CD4-positive, alpha-beta T cell treated with Interleukin-2 at 100 ng/mL for 4 hours (primary cell): ENCODE measurements around the gene RAP2A.

Source experiments
- DNase-seq: peaks from one replicate; pipeline ENCODE4 v3.0.0-alpha.2; 2020; ENCODE audit warnings: low spot score

Gene RAP2A

DNA sequence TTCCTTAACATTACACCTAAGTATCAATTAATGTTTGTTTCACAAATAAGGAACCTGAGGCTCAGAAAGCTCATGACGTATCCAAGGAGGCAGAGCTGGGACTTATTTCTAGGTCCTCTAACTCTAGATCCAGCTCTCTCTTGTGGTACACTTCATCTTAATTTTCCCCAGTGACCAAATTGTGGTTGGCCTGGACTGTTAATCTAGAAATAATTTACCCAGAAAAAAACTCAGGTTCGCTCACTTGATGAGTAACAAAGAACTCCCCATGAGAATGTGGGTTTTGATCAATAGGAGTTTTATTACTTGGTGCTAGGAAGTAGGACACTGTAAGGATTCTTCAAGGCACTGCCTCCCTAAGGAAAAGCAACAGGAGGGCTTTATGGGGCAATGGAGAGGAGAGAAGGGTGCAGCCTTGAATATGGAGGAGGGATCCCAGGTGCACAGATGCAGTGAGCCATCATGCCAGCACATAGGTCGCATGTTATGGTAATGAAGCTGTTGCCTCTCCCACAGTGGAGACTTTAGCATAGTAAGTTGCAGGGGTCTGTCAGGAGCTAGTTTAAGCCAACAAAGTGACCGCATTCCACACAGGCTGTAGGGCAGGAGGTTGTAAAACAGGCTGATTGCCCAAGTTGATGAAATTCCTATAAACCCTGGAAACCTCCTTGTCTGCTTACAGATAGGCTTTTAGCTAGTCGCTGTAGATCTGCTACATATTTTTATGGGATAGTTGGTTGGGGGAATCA lies 14.7 kb downstream of the RAP2A start:
- DNase-seq, result no peak

DNA sequence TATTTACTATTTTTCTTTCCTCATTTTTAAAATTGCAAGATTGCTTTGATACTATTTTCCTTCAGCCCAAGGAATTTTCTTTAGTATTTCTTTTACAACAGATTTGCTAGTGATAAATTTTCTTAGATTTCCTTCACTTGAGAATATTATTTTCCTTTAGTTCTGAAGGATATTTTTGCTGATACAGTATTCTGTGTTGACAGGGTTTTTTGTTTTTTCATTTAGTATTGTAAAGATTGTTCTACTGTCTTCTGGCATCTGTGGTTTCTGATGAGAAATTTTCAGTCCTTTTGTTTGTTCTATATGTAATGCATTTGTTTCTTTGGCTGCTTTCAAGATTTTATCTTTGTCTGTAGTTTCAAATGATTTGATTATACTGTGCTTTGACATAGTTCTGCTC lies 20.7 kb downstream of the RAP2A start:
- no peak for DNase-seq

DNA sequence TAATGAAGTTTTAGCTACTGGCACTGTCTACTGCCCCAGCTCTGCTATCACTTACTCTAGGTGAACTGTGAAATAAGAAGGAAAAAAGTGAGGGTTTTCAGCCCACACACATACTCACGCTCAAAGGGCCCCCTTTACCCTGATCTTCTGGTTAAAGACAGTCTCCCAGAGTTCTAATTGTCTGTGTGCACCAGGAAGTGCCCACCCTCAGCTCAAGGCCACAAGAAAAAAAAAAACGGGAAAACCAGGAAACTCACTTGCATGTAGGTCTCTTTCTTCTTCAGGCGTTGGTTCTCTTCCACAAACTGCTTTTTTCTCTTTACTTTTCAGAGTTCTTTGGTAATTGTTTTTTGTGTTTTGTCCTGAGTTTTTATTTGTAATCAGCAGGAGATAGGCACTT lies 22.1 kb downstream of the RAP2A start:
- no peak for DNase-seq

DNA sequence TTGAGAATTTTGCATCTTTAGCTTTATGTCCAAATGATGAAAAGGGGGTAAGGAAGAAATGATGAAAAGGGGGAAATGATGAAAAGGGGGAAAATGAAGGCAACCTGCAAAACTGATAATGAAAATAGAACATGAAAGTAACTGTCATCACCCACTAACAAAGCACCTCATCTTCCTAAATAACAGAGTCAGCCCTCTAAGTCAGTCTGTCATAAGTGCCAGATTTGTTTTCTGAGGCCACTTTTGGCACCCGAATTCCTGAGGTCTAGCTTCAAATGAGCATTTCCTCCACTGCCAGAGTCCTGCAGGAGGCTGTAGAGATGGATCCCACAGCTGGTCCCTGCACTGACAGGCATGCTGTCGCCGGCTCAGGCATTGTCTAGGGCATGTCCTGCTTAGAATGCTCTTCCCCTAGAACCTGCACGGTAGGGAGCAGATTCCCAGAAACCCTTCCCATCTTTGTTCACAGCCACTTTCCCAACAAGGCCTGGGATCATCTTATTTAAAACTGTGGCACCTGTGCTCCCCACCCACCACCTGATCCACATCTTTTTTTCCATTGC lies 25.3 kb downstream of the RAP2A start:
- DNase-seq, result no peak

DNA sequence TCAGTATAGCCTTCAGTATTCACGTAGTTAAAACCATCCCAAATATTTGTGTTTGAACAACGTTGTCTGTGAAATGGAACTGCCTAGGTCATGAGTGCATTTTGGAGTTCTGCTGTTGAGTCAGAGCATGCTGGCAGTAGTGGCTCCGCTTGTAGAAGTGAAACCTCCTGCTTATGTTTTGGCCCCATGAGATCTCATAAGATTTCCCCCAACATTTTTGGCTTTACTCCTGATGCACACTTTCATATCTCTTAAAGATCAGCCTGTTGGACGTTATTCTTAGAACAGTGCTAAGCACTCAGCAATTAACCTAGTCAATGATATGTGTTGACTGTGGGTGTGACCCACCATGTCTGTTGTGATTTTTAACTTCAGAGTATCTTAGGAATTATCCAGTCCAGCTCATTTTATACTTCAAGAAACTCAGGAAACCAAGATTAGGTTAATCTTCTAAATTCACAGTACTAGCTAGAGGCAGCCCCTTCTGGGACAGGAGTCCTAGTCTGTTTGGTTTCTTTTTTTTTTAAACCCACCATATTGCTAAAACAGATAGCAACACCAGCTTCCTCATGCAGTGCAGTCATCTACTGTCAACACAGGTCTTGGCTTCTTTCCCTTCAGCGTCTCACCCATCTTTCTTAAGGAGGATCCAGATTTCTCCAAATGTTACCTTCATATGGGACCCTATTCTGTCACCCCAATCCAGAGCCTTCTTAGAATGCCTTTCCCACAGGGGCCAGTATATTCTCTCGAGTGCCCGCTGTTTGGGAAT lies 26.2 kb downstream of the RAP2A start:
- no peak for DNase-seq

DNA sequence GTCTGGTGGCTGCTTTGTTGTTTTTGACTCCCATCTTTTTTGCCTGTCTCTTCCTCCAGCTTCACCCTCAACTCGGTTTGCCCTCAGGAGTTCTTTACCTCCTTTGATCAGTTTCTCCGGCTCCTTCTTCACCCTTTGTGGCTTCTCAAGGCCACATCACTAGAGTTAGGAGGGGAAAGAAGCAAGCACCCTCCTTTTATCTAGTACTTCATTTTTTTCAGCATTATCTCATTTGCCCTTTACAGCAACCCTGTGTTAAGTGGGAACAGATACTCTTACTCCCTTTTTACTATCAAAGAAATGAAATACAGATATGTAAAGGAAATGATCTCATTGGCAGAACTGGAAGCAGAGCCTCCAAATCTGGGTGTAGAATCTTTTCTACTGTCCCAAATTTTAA lies 26.9 kb downstream of the RAP2A start:
- no peak for DNase-seq

DNA sequence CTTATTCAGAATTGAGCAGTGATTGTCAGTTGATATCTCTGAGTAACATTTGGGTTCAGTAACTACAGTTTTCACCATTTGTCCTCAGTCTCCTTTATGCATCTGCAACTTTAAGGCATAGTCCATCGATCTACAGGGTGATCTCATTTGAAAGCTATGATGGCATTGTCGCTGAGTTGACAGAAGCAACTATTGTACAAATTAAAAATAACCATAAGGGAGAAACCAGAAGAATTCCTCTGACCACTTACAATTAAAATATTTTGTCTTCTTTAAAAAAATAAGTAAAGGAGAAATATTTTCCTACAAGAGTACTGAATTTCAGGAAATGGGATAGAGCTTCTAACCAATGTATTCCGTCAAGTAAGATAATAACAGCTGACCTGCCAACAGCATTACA lies 30.6 kb downstream of the RAP2A start:
- no peak for DNase-seq

DNA sequence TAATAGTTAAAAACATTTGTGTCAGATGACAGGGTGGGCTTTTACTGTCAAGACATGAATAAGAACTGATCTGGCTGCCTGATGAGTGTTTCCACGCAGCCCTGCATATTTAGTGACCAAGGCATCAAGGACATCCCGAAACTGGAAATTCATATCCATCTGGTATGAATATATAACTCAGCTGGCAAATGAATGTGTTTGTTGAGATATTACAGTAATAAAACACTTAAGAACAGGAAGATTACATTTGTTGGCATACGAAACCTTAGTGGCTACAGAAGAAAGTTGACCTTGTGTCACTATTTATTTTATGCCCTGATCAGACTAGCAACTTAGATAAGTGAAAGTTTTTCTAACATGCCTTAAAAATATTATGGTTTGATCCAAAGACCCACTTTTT lies 32.8 kb downstream of the RAP2A start:
- DNase-seq, result no peak

DNA sequence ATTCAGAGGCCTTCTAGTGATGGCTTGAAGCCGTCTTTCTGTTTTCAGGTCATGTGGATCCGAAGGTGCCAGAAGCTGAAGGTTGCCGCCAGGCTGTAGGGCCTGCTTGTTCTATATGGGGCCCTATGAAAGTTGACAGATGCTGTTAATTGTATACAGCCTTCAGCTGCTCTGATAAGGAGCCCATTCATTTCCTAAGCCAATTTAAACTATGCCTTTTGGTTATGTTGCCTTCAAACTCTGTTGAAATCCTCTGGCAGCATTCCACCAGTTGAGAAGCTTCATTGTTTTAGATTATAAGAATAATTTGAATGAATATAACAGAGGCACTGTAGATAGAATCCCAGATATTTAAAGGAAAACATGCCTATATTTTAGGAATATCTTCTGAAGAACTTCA lies 34.4 kb downstream of the RAP2A start:
- DNase-seq, result no peak

DNA sequence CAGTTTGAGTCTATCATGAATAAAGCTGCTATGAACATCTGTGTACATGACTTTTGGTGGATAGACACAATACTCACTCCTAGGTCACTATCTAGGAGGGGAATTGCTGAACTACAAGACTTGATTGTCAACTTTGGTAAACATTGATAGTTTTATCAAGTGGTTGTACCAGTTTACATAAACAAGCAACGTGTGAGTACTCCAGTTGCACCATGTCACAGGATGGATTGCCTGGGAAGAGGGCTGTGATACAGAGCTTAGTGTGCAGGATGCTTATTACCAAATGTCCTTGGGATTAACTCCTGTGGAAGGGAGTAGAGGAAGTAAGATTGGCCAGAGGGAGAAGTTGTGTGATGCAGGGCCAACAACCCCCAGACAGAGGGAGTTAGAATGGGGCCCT lies 37.7 kb downstream of the RAP2A start:
- no peak for DNase-seq

DNA sequence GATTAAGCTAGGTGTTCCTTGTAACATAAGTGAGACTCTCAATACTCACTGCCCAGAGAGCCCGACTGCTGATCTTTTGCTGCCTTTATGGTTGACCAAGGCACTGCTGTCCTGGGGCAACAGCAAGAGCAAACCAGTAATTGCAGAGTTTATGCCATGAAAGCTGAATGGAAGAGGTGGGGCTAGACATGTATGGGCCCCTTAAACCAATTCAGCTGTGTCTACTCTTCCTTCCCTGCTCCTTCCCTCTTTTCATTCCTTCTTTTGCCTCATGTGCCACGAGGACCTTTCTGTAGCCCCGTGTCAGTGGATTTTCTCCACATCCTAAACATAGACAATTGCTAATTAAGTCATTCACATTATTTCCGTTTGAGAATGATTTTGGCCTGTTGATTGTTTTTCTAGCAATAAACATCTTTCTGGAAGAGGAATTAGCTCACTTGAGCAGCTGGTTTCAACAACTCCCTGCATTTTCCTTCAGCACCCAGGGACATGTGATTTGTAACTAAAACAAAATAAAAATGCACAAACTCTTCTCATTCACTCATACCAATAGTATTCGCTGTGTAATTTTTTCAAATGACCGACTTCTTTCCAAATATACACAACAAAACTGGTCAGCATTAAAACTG lies 40.5 kb downstream of the RAP2A start:
- no peak for DNase-seq

DNA sequence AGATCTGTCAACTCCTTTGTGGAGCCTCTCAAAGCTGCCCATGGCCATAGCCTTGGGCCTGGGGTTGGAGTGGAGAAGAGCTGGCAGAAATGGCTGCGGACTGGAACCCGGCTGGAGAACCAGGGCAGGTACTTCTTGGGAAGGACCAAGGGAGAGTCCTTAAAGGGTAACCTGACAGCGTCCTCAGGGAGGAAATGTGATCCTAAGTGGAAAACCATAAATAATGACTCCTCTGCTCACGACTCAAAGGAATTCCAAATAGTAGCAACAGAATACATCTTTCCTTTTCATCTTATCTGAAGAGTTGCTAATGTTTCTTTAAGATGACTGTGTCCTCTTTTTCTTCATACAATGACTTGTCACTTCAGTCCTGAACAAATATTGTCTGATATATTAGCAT lies 41.0 kb downstream of the RAP2A start:
- no peak for DNase-seq

DNA sequence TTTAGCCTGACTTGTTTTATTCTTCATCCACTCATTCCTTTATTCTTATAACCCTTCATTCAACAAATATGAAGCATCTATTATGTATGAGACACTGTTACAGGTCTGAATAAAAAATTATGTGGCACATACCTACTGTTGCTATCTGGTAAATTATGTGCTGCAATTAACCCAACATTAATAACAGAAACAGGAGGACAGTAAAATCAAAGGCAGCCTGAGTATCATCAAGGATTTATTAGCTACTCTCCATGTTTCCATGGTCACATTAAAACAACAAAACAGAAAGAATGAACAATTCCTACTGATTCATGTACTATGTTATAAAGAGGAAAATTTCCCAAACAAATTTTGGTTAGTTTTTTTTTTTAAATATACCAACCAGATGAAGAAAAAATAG lies 43.9 kb downstream of the RAP2A start:
- no peak for DNase-seq

DNA sequence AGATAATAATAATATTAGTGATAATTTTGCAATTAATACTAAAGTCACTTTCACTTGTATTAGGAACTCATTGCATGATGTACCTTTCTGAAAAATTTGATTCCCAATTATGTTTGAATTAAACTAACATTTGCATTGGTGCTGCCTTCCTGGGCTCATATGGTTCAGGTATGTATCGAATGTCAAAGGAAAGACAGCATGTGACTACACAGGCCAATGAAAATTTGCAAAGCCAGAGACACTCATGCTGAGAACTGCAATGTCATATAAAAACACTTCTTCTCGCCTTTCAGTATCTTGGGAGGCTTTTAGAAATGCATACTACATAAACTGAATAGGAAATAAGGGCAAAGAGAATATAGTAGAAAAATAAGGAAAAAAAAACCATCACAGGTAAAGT lies 44.3 kb downstream of the RAP2A start:
- DNase-seq, result no peak

DNA sequence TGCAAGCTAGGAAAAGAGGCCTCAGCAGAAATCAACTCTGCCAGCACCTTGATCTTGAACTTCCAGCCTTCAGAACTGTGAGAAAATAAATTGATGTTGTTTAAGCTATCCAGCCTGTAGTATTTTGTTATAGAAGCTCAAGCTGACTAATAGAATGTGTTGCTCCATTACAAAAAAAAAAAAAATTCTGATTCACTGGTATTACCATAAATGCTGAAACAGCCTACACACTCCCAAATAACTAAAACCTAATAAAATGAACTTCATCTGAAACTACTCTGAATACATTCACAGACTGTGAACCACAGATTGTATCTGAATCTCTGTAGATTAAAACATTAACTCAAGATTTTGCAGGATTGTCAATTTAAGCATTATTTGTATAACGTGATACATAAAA lies 49.5 kb downstream of the RAP2A start:
- DNase-seq, result no peak

DNA sequence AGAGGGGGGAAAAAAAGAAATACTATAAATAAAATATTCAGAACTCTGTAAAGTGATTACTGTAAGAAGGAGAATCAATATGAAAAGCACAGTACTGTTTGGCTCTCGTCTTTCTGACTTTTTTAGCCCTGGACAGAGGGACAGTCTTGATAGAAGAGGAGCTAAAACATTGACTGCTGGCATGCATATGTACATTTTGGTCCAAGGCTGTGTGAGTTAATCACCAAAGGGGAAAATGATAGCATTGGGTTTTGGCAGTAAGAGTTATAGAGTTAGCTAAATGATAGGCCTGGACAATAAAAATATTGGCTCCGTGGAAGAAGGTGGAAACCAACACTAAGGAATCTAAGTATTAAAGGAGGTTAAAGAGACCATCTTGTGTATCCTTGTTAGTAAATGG lies 50.3 kb downstream of the RAP2A start:
- DNase-seq, result no peak

DNA sequence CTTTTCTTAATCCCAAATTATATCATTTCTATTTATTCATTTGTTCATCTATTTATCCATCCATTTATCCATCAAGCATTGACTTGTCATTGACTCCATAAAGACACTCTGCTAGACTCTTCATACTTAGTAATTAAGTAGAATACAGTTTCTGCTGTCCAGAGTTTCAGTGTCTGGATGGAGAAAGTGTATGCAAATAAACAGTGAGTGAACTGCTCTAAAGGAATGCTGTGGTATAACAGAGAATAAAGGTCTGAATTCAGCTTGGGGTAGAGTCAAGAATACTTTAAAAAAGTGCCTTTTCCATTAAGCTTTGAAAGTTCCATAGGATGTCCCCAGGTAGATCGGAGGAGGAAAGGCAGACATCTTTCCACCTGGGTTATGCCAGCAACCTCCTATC lies 51.4 kb downstream of the RAP2A start:
- DNase-seq, result no peak

DNA sequence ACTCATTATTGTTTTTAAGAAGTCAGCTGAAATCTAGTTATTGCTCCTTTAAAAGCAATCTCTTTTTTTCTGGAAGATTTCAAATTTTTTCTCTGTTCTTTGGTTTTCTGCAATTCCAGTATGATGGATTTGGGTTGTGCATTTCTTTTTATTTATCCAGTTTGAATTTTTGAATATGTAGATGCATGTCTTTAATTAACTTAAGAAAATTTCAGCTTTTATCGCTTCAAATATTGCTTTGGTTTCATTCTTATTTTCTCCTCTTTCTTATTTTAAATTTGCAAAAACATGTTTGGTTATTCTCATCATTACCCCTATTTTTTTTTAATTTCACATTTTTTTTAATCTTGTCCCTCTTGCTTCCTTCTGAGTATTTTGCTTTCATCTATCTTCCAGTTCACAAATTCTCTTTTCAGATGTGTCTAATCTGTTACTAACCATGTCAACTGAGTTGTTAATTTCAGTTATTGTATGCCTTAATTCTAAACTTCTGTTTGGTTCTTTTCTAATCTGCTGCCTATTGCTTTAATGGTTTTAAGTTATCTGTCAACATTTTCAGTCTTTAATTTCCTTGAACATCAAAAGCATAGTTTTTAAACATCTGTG lies 56.8 kb downstream of the RAP2A start:
- no peak for DNase-seq

DNA sequence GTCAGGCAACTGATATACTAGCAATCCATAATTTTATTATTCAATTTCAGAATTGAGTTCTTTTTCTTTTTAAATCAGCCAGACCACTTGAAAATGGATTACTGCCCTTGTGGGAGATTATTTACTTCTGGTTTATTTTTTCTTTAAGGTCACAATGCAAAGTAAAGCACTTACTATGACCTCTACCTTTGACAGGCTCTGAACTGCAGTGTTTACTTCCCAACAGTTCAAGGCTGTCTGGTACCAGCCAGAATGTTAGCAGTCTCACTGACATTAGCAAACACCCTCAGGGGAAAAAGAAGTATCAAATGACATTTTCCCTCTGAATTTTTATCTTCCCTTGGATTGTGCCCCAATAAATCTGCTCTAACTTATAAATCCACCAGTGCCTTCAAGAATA lies 57.5 kb downstream of the RAP2A start:
- no peak for DNase-seq

DNA sequence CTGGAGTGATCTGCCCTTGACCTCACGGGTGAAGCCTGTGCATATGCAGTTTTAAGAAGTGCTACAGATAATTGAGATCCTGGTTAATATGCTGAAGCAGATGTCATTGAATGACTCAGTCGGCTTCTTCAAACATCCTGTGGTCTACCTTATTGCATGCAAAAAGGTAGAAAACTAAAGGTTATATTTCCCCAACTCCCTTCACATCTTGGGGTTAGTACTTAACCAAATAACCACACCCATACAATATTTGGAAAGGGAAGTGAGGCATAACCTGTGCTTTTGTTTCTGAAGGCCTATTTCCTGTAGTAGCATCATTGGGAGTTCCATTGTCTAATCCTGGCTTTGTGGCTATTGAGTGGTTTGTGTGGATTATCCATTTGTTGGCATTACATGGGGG lies 58.3 kb downstream of the RAP2A start:
- DNase-seq, result no peak

DNA sequence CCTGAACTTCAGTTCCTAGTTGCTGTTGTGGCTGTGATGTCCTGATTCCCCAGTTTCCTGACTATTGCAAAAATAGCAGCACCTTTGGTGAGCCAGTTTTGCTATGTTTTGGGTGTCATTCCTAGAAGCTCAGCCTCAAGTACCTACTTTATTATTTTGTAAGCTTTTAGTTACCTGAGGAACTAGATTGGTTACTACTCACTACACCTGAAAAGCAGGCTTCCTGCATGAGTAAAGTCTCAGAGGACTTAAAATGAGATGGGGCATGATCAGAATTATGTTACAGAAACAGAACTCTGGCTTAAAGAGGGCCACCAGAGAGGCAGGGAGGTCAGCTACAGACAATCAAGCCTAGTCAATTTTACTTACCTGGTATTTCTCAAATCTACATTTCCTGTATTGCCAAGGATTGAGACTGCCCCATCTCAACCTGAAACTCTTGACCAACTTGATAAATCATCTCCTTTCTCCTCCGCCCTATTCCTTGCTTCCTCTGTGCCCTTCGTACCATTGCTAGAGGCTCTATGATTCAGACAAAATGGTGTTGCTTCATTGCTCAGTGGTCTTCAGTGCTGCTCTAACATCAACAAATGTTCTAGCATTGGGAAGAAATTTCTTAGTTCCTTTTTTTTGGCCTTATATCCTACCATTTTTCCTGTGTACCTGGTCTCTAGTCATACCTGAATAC lies 58.9 kb downstream of the RAP2A start:
- DNase-seq, result no peak

DNA sequence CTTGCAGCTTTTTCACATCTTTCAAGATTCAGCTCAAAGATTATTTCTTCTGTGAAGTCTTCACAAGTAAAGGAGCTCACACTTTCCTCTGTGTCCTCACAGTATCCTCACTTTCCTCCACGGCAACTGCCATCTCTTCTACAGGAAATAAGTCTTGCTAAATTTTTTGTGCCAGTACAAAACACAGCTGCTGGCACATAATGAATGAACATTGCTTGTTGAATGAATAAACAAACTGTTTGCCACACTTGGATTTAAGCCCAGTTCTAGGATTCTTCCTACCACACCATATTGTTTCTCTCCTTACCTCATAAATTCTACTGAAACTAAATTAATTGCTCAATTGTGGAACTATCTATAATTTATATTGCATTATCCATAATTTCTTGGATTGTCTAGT lies 59.5 kb downstream of the RAP2A start:
- DNase-seq, result no peak
